Kidney (tissue), 14 donors: Measurements from ENCODE around the gene UQCR11. TPM values are rescaled to one million over a fixed set of nuclear protein-coding genes. Genes with fewer than 3 reads are reported as not detected.

Source experiments
- DNase-seq, 5 donors: peaks; one replicate each; pipeline ENCODE4 v3.0.0-alpha.2; 2013 to 2020
- FAIRE-seq: peaks from 2 replicates; lab custom pipeline; 2012; peaks lifted over from hg19 to GRCh38; lab: Jason Lieb, UNC
- H3K27ac ChIP-seq, 2 donors: one replicate each; pipeline ENCODE4 v1.7.0; 2013; ENCODE audit warnings: low read depth in 2 of 2, low read length in 2 of 2, inconsistent platforms in 1 of 2
- H3K27me3 ChIP-seq: one replicate; pipeline ENCODE4 v1.7.1; 2013; ENCODE audit warnings: low read length, inconsistent platforms; ENCODE audit not compliant: control insufficient read depth, insufficient read depth
- H3K36me3 ChIP-seq, 3 donors: one replicate each; pipeline versions ENCODE4 v1.7.0 to v1.7.1; 2013; ENCODE audit warnings: low read length in 3 of 3, control low read depth in 1 of 3, inconsistent platforms in 1 of 3; ENCODE audit not compliant: insufficient read depth in 3 of 3, control insufficient read depth in 2 of 3
- H3K4me1 ChIP-seq, 3 donors: one replicate each; pipeline versions ENCODE4 v1.7.0 to v1.7.1; 2013; ENCODE audit warnings: low read length in 3 of 3, inconsistent platforms in 1 of 3, low read depth in 1 of 3; ENCODE audit not compliant: control insufficient read depth in 2 of 3, insufficient read depth in 2 of 3
- H3K4me3 ChIP-seq, 3 donors: one replicate each; pipeline versions ENCODE4 v1.7.0 to v1.8.1; 2013; ENCODE audit warnings: low read length in 3 of 3, control low read depth in 1 of 3, inconsistent platforms in 1 of 3
- H3K9ac ChIP-seq, 3 donors: one replicate each; pipeline versions ENCODE4 v1.7.0 to v1.7.1; 2013; ENCODE audit warnings: low read length in 3 of 3, control low read depth in 1 of 3, inconsistent platforms in 1 of 3
- H3K9me3 ChIP-seq, 3 donors: one replicate each; pipeline versions ENCODE4 v1.7.0 to v1.7.1; 2013; ENCODE audit warnings: low read length in 3 of 3, control low read depth in 1 of 3, inconsistent platforms in 1 of 3; ENCODE audit not compliant: control insufficient read depth in 2 of 3, insufficient read depth in 1 of 3
- intact Hi-C: fragments of 100-400 bp; cut with DNase I; formaldehyde crosslinking; loops from one replicate; pipeline ENCODE4 v1.11.1; 2022
- polyA plus RNA-seq: library from polyadenylated mRNA; stranded (reverse); fragments of 350-450 nt; fragmentation: Illumina TruSeq; extraction: RNeasy Lipid Tissue Mini Kit (QIAGEN cat#74804); gene quantifications from one replicate; pipeline ENCODE4 v1.2.3, GENCODE V29; 2014; ENCODE audit warnings: low read depth, low replicate concordance; ENCODE audit not compliant: insufficient read depth
- total RNA-seq: library from RNA; stranded (reverse); fragmentation: NEBNext Ultra II Directional; extraction: Animal tissue kit (Norgen Biotek cat#: 25700); gene quantifications from one replicate; pipeline ENCODE4 v1.2.1, GENCODE V29; 2021
- TF ChIP-seq, protein P1 (sequence below): IDR thresholded peaks from 3 replicates; pipeline ENCODE4 v1.5.1; 2012; ENCODE audit warnings: mild to moderate bottlenecking, moderate library complexity, borderline replicate concordance; ENCODE audit not compliant: insufficient read depth; ENCODE audit errors: extremely low read depth
- donor health status: control.
- donor health status: control.
- donor health status: control.
- donor health status: control.
- donor health status: control.
- donor health status: DM: yes; HTN: yes; CAD: no.
- donor health status: Normal renal cell carcinoma (clear cell type).

The UQCR11 gene
- total and polyA plus RNA-seq, 2 donors from 2014 or later = 200 to 777 TPM

DNA sequence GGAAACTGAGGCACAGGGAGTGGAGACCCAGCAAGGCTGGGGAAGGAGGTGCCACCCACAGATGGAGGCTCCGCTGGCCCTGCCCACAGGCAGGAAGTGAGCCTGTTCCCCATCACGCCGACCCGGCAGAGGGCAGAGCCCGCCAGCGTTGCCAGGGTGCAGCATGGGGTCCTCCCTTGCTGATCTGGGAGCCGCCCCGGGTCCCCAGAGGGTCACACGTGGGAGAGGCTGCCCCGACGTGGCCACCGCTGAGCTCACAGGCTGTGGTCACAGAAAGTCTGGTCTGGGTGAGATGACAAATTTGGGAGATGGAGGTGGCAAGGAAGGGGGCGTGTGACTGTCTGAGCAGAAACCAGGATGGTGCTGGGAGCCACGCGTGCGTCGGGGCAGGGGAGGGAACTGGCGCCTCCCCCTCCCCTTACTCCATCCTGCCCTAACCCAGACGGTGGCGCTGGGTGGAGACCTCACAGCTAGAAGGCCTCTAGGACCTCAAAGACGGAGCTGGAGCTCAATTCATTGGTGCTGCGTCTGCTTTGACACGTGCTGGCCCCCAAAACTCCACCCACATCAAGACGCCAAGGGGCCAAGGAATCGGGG lies 44.9 kb downstream of the UQCR11 start:
- intact Hi-C loops = no loop called here
- Histone ChIP-seq H3K36me3 (no peaks in the 10 kb centered on the region), H3K27me3 (no peaks in the 10 kb centered on the region), H3K27ac (no peak overlapping the region), H3K4me3 (no peak overlapping the region), H3K4me1 (no peaks in the 10 kb centered on the region), H3K9ac (no peak overlapping the region), H3K9me3 (no peaks in the 10 kb centered on the region)
- TF ChIP-seq, protein P1, sequence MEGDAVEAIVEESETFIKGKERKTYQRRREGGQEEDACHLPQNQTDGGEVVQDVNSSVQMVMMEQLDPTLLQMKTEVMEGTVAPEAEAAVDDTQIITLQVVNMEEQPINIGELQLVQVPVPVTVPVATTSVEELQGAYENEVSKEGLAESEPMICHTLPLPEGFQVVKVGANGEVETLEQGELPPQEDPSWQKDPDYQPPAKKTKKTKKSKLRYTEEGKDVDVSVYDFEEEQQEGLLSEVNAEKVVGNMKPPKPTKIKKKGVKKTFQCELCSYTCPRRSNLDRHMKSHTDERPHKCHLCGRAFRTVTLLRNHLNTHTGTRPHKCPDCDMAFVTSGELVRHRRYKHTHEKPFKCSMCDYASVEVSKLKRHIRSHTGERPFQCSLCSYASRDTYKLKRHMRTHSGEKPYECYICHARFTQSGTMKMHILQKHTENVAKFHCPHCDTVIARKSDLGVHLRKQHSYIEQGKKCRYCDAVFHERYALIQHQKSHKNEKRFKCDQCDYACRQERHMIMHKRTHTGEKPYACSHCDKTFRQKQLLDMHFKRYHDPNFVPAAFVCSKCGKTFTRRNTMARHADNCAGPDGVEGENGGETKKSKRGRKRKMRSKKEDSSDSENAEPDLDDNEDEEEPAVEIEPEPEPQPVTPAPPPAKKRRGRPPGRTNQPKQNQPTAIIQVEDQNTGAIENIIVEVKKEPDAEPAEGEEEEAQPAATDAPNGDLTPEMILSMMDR = no peak
- DNase-seq = no peak
- FAIRE-seq = no peak

DNA sequence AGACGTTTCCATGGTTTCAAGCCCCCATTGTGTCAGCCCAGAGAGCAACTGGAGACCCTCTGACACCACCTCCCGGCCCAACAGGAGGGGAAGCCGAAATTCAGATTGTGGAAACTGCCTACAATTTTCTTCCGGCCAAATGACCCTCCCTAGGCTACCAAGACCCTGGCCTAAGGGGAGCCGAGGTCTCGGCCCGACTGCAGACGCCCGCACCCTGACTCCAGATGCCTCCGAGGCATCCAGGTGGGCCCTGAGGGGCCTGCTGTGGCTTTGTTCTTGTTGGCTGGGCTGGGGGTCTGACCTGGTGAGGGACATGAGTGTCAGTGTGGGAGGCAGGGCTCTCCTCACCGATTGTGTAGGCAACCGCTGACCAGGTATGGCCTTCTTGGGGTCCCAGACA lies 46.7 kb downstream of the UQCR11 start:
- TF ChIP-seq, protein P1 = no peak
- Histone ChIP-seq H3K9me3 (no peaks in the 10 kb centered on the region), H3K4me1 (no peaks in the 10 kb centered on the region), H3K4me3 (no peak overlapping the region), H3K27me3 (no peaks in the 10 kb centered on the region), H3K27ac (no peak overlapping the region), H3K9ac (no peak overlapping the region), H3K36me3 (no peaks in the 10 kb centered on the region)
- FAIRE-seq = no peak
- intact Hi-C loops = no loop called here
- DNase-seq = no peak

DNA sequence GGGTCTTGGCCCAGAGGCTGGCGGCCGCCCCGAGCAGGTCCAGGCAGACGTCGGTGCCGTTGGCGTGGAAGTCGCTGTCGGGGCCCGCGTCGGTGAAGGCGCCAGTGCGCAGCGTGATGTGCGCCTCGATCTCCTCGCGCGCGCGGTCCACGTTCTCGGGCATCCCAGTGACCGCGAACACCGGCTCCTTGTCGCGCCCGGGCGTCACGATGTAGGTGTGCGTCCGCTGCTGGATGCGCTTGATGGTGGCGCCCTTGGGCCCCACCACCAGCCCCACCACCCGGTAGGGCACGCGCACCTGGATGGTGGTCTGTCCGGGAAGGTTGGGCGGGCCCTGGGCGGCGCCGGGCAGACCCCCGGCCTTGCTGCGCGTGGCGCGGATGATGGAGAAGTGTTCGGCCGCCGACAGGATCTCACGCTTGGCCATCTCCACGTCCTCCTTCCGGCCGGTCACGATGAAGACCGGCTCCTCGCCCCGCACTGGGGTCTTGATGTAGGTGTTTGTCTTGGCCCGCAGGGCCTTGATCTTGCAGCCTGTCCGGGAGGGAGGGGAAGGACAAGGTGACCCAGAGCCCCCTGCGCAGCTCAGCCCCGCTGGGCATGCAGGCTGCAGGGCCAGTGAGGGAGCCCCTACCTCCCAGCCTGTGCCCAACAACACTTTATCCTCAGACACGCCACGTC lies 48.7 kb downstream of the UQCR11 start:
- TF ChIP-seq, protein P1 = no peak
- Histone ChIP-seq H3K27ac (no peak overlapping the region), H3K27me3 (no peaks in the 10 kb centered on the region), H3K36me3 (no peaks in the 10 kb centered on the region), H3K9me3 (no peaks in the 10 kb centered on the region), H3K4me3 (no peak overlapping the region), H3K4me1 (no peaks in the 10 kb centered on the region), H3K9ac (no peak overlapping the region)
- FAIRE-seq (no peak), DNase-seq (no peak)
- intact Hi-C loops = no loop called here
